ENCODE results near the gene SYNPO2.

Gene SYNPO2

DNA sequence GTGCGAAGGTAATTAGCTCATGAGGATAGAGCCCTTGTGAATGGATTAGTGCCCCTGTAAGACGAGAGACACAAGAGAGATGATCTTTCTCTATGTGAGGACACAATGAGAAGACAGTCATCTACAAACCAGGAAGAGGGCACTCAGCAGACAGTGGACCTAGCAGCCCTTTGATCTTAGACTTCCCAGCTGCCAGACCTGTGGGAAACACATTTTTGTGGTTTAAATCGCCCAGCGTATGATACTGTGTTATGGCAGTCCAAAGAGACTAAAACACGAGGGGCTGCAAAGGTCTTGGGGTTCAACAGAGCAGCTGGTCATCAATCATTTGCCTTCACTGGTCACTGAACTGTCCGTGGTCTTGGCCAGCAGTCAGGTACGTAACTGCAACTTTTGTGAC, 9.2 kb upstream of the SYNPO2 start:
- DNase-seq, result no peak

DNA sequence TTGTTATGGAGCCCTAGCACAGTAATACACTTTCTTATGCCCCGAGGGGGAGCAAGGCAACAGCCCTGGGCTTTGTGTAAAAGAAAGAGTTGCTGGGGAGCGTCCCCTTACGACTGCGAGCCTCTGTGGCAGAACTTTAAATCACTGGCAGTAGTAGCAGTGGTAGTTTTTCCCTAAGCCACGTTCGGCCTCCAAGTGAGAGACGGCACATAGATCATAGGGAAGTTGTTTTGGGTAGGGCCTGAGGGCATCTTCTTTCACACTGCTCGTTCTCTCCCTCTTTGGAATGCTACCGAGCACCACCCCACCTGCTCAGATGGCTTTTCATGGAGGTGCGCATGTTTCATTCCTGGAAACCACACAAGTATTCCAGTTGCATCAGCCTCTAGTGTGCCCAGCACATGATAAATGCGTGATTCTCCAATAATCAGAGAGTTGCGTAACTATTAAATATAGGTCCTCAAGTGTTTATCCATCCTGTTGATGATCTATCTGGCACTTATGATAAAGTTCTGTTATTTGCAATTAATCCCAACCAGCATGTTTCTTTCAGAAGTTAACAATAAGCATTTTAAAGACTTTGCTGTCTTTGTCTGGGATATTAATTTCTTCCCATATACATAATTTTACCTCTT, 7.0 kb upstream of the SYNPO2 start:
- no peak for DNase-seq

DNA sequence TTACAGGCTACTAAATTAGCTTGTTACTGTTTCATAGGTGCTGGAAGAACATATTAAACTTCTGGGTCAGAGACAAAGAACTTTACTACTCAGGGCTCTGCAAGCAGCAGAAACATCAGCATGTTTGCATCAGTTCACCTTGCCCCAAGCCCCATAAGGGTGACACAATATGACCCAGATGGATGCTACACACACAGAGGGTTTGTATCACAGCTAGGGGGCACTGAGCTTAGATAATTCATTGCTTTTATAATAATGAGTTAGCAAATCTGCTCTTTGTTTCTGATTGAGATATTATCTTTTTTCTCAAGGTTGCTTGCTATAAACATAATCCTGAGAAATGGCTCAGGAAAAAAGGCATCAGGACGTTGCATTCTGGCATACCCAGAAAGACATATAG, 4.8 kb upstream of the SYNPO2 start:
- DNase-seq, result no peak

DNA sequence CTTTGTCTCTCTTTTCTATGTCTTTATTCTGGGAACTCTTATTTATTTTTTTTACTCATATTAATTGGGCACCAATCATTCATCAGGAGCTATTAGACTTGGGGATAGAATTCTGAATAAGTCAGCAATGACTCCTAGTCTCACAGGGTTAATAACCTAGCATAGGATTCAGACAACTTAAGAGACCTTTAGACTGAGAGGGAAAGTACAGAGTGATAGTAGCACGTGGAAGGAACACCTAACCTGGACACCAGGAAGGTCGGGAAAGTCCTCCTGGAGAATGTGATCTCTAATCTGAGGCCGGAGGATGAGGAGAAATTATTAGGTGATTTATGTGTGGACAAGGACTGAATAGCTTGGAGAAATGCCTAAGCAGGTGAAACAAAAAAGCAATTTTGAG, 3.9 kb upstream of the SYNPO2 start:
- no peak for DNase-seq

DNA sequence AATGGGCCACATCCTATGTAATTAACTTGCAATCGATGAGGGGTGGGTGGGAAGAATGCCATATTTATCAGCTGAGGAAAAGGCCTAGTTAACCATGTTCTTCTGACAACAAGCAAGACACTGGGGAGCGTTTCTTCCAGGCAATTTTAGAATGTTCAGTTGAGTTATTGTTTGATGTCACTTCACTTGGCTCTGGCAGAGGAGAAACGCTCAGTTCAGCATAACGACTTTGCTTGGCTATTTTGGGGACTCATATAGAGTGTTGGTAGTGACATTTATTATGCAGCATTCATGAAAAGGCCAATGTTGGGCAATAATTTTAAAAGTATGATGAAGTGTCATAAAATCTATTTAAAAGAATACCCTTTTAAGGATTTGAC, 648 bp downstream of the SYNPO2 start:
- no peak for DNase-seq

DNA sequence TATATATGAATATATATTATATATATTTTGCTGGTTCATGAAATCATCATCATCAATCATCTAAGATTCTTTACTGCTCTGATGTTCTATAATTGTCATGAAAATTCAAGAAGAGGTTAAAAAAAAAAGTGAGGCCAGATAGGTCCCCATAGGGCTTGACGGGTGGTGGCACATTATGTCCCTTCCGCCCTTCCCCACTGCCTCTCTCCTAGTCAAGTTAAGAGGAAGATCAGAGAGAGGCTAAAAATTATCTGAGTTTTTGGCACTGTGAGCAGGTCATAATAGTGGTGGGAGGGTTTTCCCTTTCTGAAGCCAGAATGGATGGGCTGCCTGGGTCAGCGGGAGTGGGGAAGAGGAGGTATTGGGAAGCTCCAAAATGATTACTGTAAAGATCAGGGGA, 5.4 kb downstream of the SYNPO2 start:
- DNase-seq, result no peak

DNA sequence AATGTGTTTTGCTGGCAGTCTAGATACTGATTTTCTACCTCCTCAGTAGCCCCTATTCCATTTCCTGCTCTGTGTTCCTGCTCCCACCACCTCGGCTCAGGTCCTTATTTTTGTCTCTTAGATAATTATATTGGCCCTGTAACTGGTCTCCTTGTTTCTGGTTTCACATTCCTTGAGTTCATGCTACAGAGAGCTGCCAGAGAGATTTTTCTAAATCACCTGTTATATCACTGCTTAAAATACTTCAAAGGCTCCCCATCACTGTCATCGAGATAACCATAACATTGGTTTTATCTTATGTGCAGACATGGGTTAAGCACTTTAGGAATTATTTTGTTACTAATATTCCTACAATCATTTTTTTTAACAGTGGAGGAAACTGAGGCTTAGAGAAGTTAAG, 9.6 kb downstream of the SYNPO2 start:
- no peak for DNase-seq

DNA sequence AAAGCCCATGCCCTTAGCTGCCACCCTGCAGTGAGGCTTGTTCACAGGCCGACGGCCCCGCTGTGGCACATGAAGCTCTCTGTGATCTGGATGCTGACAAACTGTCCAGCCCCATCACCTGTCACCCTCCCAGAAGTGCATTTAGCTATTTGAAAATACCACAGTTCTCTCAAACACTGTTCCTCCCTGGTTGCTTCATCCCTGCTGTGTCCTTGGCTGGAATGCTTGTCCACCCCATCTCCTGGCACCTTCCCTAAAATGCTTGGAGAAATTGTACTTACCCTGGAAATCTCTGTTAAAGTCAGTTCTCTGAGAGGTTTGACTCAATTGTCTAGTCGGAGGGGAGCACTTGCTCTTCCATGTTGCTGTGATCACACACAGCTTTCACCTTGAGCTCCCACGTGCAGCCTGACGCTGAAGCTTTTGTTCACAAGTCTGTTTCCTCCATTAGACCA, 10.1 kb downstream of the SYNPO2 start:
- DNase-seq, result no peak

DNA sequence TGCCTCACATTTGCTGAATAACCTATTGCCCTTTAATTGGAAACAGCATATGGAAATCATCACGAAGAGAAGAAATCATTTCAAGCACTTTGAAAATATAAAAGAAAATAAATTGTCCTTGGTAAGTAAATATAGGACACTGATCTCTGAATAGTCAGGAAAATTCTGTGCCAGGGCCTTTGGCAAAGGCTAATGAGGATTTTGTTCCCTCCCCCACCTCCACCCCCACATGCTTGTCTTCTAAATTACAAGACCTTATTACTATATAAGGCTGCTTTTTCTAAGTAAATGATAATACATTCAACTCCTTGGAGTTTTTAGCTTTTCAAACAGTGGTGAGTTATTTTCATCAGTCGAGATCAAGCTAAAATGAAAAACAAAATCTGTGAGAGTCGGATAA, 15.8 kb downstream of the SYNPO2 start:
- no peak for DNase-seq

DNA sequence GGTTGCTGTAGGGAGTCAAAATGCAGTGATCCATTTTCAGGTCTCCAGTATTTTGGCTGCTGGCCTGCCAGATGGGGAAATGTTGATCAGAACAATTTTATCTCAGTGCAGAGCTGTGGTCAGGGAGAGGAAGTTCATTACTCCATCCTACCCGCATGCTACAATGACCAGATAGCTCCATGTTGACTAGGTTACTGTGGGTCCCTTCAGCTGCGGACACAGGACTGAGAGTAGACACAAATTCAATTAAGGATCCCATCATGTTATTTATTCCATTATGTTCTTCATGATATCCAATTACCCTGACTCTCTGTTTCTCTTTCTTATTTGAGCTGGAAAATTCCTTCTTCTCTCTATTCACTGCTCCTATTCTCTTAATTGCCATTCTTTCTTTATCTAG, 16.3 kb downstream of the SYNPO2 start:
- DNase-seq, result no peak

DNA sequence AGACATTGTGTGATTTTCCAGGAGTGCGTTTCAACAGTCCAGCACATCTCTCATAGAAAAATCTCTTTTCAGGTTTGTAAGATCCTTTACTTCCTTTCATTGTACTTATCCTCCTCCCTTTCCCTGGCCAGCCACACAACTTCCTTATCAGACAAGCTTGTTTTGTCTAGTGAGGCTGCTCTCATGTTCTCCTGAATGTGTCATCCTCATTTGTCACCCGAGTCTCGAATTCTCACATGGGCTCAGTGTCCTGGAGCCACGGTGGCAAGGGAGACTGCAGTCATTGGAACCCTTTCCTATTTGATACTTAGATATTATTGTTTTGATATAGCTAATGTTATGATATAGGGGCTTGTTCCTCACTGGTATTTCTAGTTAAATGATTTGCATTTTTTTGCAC, 16.9 kb downstream of the SYNPO2 start:
- no peak for DNase-seq

DNA sequence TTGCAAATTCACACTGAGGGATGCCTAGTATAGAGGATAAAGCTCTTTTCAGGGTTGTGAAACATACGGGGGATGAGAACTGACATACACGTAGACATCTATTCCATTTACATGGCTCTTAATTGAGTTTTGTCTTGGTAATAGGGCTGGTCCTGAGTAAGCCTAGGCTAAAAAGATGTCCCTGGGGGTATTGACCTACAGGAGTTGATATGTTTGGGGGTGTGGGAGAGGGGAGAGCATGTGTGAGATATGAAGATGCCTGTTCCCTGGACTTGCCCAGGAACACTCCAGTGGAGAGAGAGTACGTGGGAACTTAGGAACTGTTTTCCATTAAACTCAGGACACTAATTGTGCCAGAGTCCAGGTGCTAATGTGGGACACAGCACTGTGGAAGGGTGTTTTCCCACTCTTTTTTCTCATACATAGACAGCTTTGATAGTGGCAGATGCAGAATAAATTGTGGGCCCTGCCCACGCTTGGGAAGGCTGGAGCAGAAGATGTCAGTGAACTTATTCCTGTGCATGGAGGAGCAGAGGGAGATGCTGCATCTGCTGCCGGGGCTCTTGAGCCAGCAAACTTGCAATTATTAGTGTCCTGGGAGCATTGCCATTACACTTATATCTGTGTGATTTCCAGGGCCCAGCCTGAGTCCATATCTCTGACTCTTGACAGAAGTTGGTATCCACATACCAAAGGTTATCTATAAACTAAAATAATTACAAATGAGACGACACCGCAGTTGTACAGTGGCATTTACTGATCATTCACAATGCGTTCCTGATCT, 20.7 kb downstream of the SYNPO2 start:
- no peak for DNase-seq

DNA sequence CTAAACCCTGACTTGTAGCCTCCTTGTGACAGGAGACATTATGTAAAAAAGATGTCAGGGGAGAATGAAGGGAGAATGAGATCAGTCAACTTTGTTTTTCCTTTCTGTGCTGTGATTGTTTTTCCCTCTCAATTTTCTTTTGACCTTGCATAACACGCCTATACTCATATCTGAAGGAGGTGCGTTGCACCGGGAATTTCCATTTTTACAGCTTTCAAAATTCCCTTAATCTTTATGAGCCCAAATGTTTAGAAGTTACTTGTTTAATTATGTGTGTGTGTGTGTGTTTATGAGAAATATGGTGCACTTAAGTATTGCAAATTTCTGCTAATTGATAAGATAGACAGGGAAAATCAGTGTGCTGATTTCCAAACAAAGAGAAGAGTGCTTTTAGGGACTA, 21.6 kb downstream of the SYNPO2 start:
- no peak for DNase-seq

DNA sequence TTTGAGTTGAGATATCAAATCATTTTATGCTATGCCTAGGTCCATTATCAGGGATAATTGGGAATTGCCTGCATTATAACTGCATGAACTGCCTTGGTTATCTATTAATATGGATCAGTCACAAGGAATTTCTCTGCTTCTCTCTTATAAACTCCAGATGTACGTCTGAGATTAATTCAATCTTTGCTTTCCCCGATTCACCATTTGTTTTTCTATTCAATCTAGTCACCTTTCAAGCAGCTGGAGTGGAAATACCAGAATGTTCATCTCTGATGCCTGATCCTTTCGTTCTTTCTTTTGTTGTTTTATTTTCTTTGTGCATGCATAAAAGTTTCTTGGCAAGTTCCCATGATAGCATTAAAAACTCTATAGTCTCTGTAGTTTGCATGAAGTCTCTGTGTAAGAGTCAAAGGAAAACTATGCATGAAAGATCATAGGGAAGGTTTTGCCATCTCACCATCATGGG, 22.6 kb downstream of the SYNPO2 start:
- DNase-seq, result no peak

DNA sequence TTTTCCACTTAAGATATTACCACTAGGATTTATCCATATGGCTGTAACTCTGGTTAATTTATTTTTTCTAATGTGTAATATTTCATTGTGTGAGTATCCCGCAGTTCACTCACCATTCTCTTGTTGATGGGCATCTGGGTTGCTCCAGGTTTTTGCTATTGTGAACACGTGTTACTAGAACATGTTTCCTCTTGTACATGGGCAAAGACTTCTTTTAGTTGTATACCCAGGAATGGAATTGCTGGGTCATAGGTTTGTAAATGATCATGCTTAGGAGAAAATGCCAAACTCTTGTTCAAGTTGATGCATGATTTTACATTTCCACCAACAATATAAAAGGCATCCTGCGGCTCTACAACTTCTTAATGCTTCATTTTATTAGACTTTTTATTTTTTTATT, 26.8 kb downstream of the SYNPO2 start:
- DNase-seq, result no peak

DNA sequence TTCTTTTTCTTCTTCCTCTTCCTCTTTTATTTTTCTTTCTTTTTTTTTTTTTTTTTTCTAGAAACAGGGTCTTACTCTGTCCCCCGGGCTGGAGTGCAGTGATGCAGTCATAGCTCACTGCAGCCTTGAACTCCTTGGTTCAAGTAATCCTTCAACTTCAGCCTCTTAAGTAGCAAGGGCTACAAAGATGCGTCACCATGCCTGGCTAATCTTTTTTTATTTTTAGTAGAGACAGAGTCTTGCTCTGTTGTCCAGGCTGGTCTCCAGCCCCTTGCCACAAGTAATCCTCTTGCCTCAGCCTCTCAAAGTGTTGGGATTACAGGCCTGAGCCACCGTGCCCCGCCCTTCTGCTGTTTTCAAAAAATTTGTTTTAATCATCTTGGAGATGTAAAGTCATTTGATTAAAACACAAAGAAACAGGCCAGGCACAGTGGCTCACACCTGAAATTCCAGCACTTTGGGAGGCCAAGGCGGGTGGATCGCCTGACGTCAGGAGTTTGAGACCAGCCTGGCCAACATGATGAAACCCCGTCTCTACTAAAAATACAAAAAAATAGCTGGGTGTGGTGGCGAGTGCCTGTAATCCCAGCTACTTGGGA, 28.1 kb downstream of the SYNPO2 start:
- DNase-seq, result no peak

DNA sequence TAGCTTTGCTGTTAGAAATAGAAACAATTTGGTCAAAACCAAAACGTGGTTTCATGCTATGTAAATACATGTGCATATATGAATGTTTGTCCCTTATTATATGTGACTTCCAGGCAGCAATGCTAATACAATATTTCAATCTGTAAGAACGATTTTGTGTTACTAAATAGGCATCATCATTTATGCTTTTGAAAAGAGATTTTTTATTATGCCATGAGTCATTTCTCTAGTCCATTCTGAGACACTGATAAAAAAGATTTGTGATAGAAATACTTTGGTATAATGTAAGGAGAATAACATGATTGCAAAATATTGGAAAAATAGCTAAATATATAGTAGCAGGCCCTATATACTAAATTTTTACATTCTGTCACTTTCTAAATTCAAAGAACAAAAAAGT, 28.9 kb downstream of the SYNPO2 start:
- no peak for DNase-seq

DNA sequence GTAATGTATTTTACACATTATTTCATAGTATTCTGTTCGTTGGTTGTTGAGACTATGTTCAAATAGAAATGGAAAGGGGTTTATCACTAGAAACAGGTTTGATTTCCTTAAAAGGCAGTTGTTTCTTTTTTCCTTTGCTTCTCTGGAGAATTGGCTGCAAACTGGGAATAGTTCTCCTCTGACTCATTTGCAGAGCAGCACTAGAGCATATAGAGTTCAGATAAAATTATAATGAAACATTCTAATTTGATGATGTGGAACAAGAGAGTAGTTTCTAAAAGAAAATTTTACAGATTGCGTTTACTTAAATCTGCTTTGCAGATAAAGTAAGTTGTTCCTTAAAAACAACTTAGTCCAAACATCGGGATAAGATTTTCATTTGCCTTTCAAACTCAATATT, 29.7 kb downstream of the SYNPO2 start:
- DNase-seq, result no peak

DNA sequence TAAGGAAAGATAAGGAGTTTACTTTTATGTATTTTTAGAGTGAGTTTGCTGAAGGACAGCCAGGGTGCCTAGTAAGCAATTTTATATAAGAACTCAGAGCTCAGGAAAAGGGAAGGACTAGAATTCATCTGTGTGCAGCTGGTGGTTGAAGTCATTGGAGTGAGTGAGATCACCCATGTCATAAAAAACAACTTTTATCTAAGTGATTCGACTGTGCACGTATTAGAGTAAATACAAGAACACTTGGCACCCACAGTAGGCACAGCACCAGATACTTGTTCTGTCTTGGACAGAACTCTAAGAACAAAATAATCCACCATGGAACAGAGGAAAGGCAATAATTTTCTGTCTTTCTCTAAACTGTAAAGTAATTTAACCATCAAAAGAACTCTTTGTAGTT, 31.6 kb downstream of the SYNPO2 start:
- no peak for DNase-seq

DNA sequence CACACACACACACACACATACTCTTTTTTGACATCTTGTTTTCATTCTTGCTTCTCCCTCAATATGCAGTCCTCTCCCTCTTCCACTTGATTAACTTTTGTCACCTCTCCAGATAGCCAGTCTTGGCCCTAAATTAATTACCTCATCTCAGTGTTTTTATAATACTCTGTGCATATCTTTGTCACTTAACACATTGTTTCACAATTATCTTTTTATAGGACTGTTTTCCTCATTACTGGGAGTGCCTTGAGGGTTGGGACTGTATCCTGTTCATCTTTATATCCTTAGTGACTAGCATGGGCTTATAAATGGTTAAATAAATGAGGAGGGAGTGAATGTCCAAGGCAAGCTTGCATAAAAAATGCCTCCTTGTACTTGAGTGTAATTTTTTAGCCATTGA, 33.1 kb downstream of the SYNPO2 start:
- DNase-seq, result no peak

DNA sequence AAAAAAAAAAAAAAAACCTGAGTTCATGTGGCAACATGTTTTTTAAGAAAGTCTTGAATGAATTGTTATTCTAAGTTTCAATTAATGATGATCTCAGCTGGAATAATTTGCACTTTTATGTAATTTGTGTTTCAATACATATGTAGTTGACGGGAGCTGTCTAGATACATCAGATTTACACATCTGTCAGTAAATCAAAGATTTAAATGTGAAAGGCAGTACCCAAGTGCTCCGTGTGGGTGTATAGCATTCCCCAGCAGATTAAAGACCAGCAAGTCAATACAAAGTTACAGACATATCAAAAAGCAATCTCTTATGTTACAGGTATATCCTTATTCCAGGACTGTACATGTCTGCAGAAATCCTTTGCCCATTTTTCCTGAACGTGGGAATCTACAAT, 35.2 kb downstream of the SYNPO2 start:
- DNase-seq, result no peak

DNA sequence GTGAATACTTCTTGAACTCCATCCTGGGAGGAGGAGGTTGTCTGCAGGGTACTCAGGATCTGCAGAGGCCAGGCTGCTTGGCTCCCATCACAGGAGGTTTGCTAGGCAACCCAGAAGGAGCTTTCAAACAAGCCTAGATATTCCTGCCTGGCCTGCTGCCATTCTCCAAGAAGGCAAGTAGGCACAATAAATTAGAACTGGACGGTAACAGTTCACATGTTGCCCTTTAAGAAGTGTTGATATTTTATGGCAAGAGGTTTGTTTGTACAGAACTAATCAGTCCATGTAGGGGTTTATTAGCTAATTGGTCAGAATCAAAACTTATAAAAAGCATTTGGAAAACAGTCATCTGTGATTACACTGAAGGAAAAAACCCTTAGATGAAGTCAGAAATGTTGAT, 39.3 kb downstream of the SYNPO2 start:
- no peak for DNase-seq

DNA sequence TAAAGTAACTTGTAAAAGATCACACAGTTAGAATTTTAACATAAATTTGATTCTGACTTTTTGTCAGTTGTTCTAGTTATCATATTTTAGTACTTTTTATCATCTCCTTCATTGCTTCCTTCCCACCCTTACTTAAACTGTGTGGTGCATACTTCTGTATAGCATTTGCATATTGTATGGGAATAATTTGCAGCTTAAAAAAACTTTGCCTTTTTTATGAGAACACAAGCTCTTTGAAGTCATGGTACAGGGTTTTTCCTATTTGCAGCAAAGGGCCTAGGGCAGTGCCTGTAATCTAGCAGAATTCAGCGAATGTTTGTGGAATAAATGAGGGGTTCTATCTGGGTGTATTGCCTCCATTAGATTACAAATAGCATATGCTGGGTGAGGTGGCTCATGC, 41.6 kb downstream of the SYNPO2 start:
- no peak for DNase-seq

DNA sequence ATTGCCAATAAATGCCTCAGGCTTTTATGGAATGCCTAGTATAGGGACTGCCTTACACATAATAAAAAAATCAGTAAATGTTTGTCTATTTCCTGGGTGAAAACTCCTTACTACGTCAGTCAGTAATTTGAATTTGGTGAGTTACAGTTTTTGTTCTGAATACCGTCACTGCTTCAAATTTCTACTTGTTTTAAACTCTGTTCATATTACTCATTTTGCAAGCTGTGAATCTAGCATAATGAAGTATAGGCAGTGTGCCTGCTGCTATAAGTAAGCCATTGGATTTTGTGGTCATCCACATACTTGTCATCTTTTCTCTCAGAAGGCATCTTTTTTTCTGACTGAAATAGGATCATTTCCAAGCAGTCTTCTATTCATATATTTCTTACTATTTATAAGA, 43.1 kb downstream of the SYNPO2 start:
- no peak for DNase-seq

All from activated gamma-delta T cell (primary cell).